GM18505 (cell line): ENCODE measurements around the gene RASGRP3.

Experiments
- ATAC-seq: cut with Tn5 transposase; IDR thresholded peaks from one replicate; pipeline ENCODE4 v1.9.1; 2021; ENCODE audit not compliant: unreplicated experiment
- POLR2A ChIP-seq: IDR thresholded peaks from 4 replicates; pipeline ENCODE4 v1.6.1; 2011; ENCODE audit warnings: borderline replicate concordance; ENCODE audit not compliant: insufficient read depth, insufficient read length; ENCODE audit errors: extremely low read depth

Gene RASGRP3

DNA sequence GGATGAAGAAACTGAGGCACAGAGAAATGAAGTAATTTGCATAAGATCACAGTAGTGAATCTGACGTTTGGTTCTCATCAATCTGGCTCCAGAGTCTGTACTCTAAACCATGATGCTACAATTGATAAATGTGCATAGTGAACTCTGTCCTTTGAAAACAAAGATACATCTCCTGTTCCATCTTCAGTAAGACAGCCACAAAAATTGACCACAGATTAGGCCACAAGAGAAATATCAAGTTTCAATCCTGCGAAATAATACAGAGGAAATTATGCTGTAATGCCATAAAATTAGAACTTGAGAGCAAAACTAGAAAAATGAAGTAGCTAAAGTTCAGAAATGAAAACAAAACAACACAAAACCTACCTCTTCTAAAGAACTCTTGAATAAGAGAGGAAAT is 94.2 kb downstream of the RASGRP3 start:
- no peak for TF ChIP-seq POLR2A
- ATAC-seq: no peak

GRCh38 chr2:33573657-33574056 is 97.2 kb downstream of the RASGRP3 start:
- TF ChIP-seq POLR2A: no peak
- ATAC-seq: no peak

GRCh38 chr2:33577084-33577483 is 100.6 kb downstream of the RASGRP3 start:
- ATAC-seq: no peak
- TF ChIP-seq POLR2A: no peak

DNA sequence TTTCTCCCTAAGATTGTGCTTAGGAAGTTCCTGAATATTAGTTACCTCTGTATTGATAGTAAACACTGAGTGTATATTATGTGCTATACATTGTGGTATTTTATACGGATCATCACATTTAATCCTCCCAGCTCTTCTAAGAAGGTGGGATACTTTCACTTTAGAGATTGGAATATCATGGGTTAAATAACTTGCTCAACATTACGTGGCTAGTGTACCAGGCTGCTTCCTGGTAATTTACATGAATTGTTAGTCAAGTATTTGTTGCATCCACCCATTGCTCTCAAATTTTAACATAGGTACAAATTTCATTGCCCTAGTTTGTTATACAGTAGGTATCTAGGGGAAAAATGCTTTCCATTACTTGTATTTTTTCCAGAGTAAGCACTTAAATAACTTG is 101.2 kb downstream of the RASGRP3 start:
- no peak for ATAC-seq
- TF ChIP-seq POLR2A: no peak

DNA sequence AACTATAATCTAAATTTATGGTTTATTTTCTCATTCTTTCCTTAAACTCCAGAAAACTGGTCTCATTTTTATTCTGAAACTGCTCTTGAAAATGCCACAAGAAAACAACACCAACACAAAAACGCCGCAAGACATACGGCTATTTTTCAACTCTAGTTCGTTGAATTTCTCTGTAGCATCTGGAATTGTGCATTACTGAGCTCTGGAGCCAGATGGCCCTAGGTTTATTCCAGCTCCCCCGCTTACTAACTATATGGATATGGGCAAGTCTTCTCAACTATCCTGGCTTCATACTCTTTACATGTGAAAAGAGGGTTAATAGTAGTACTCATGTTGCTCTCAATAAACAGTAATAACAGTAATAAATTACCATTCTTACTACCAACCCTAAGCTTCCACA is 102.8 kb downstream of the RASGRP3 start:
- no peak for ATAC-seq
- TF ChIP-seq POLR2A: no peak

- TF ChIP-seq POLR2A: no peak
- no peak for ATAC-seq
Measured at GRCh38 chr2:33581872-33582271, 105.4 kb downstream of the RASGRP3 start.

DNA sequence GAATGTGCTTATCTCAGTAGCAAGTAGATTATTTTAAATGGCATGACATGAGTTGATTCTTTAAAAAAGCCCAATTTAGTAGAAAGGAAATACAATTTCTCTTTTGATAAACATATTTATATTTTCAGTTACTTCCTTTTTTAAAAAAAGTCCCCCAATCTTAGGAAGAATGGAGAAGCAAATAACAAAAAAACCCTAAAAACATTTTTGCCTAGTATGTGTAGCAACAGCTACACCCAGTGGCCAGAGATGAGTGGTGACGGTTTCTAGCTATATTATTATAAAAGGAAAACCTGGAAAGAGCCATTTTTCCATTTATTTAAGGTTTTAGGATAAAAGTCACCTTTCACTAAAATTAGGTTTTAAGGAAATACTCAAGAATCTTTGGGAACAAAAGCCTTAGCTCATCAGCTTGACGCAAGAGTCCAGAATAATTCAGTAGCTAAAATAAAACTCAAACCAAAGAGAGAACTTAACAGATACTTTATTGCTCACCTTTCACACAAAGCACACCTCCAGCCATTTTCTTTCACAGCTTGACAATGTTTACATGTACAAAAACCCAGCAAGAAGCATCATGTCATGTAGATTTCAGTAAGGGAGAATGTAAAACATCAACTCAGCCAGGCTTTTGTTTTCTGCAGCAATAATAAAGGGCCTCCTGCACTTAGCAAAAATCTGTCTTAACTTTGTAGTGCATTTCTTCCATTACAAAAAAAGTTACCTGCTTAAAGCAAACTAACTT is 106.9 kb downstream of the RASGRP3 start:
- TF ChIP-seq POLR2A: no peak
- ATAC-seq: no peak

- ATAC-seq: no peak
- no peak for TF ChIP-seq POLR2A
Measured at GRCh38 chr2:33586766-33587165, 110.3 kb downstream of the RASGRP3 start.

- ATAC-seq: no peak
- TF ChIP-seq POLR2A: no peak
Measured at GRCh38 chr2:33588232-33588631, 111.8 kb downstream of the RASGRP3 start.

DNA sequence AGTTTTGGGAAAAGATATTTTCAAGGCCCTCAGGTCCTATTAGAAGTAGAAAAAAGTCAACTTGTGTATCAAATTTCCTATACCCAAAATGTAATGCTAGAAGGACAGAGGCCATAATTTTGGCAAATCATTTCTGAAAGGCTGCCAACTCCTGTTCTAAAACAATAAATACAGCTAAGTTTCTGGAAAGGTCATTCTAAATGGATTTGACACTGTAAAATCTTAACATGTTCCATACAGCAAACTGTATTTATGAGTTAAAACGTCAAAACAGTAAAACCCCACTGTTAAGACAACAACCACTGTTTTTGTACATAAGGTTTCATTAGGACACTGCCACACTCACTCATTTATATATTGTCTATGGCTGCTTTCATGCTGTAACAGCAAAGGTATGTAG is 113.0 kb downstream of the RASGRP3 start:
- ATAC-seq: no peak
- no peak for TF ChIP-seq POLR2A

- ATAC-seq: no peak
- no peak for TF ChIP-seq POLR2A
Measured at GRCh38 chr2:33595385-33595784, 118.9 kb downstream of the RASGRP3 start.

GRCh38 chr2:33597026-33597425 is 120.6 kb downstream of the RASGRP3 start:
- TF ChIP-seq POLR2A: no peak

GRCh38 chr2:33598561-33599174 is 122.2 kb downstream of the RASGRP3 start:
- peak; percentile 48 for ATAC-seq
- TF ChIP-seq POLR2A: no peak

More at GRCh38 chr2:33597026-33597425, 120.6 kb downstream of the RASGRP3 start:
- no peak for ATAC-seq
